ENCODE data around the gene PCNX2.

Gene PCNX2

DNA sequence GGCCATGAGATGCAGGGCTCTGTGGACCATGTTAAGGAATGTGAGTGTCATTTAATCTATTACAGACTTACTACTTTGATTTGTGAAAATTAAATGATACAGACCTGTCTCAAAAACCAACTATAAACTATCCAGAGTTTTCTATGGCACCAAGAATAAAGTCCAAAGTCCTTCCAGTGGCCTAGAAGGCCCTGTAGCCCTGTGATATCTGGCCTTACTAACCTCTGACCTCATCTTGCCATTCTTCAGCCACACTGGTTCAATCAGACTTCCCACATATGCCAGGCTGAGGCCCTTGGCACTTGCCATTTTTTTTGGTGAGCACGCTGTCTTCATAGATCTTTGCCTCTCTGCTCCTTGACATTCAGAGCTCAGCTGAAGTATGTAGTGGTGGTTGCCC lies 337.5 kb downstream of the PCNX2 start:
- DNase-seq (ENCODE audit: low read depth), result no peak

DNA sequence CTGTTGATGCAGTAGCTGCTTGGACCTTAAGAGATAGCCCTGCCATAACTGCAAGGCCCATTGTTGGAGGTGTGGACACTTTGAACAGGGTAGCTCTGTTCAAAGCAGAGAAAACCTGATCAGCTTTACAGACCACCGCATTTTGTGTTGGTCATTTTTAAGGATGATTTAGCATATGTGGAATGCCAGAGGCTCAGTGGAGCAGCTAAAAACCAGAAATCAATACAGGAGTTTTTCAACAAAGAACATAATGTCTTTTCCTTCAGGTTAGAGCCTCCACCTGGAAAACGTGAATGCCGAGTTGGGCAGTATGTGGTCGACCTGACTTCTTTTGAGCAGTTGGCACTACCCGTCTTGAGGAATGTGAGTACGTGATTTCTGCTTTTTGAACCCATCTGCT lies 339.4 kb downstream of the PCNX2 start:
- no peak for DNase-seq (ENCODE audit: low read depth)

DNA sequence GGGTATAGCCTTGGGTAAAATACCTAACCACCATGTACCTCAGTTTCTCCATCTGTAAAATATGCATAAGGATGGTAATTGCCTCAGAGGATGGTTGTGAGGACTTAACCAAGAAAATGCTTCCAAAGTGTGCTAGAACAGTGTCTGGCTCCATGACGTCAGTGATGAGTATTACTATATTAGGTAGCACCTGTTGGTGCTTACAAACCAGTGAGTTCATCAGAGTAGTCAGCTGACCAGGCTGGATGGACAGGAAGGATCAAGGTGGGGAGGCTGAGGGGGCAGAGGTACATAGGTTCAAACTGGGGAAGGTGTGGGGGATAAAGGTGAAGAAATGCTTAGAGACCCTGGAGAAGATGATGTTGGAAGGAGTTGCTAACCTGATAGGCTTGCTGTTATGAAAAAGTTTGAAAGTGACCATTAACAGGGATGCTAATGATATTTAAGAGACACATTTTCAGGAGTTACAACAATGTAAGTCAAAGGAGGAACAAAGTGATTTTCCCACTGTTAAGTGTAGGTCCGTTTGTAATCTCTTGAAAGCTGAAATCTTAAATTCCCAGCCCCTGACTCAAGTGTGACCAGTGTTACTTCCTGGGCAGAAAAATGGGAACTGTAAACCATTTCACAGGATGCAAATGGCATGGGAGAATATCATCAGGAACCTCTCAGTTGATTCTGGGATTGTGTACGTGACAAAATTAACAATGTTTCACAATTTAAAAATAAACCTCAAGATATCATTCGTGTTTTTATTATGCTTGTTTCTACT lies 340.7 kb downstream of the PCNX2 start:
- no peak for DNase-seq (ENCODE audit: low read depth)

DNA sequence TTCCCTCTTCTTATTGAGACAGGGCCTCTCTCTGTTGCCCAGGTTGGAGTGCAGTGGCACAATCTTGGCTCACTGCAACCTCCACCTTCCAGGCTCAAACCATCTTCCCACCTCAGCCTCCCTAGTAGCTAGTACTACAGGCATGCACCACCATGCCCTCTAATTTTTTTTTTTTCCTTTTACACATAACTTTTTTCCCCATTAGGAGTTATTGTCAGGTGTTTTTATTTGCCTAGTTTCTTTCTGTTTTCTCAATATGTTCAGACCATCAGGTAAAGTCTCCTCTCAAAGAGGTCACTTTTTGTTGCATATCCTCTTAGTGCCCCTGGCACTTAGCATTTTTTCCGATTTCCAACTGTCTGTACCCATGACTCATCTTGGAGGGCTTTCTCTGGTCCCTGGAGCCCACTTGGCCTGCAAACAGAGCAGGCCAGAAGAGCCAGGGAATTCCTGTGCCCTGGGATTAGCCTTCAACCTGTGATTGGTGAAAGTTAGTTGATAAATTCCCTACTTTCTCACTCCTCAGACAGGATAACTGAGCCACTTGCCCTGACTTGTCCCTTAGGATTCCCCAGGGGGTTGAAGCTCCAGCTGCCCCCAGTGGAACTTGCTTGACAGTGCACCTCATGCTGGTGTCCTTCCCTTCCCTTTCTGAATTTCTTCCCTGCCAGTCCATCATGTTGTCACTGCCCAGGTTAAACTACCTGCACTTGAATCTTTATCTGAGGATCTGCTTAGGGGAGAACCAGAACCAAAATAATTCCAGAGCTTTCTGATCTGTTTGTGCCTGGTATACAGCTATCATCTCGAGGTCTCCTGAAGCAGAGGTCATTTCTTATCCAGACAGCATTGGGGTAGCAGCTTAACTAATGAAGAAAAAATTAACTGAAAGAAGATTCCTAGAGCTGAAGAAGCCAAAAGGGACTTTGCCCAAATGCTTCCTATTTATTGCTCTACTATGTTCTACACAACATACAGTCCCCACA lies 342.7 kb downstream of the PCNX2 start:
- no peak for DNase-seq (ENCODE audit: low read depth)

DNA sequence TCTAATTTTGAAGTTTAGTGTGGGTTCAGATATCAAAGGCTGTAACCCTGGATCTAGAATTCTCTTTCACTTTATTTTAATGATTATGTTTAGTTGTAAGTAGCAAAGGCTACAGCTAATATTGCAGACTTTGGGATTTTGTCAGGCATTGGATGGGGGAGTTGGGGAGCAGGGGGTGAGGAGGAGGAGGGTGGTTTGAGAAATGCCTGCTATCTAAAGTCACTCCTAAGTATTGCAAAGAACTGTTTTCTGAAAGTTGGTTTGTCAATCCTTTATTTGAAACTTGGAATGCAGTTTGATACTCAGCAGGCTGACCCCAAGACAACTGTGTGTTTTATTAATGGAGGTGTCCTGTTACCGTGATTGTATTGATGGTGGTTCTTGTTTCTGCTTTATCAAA lies 343.9 kb downstream of the PCNX2 start:
- DNase-seq (ENCODE audit: low read depth), result no peak

DNA sequence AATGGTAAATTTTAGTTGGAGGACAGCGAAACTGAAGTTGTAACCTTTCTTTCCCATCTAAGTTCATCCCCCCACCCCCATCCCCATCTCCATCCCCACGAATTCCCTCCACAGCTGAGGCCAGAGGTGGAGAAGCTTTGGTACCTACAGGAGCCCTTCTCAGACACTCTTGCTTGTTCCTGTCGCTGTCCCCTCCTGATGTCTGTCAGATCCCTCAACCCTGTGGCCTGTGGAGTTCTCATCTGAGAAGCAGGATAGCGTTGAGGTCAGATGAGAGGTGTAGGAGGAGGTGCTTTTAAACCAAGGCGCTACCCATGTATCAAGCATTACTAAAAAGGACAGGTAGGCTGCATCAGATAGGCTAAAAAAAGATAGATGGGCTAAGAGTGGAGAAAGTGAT lies 344.3 kb downstream of the PCNX2 start:
- DNase-seq (ENCODE audit: low read depth), result no peak

DNA sequence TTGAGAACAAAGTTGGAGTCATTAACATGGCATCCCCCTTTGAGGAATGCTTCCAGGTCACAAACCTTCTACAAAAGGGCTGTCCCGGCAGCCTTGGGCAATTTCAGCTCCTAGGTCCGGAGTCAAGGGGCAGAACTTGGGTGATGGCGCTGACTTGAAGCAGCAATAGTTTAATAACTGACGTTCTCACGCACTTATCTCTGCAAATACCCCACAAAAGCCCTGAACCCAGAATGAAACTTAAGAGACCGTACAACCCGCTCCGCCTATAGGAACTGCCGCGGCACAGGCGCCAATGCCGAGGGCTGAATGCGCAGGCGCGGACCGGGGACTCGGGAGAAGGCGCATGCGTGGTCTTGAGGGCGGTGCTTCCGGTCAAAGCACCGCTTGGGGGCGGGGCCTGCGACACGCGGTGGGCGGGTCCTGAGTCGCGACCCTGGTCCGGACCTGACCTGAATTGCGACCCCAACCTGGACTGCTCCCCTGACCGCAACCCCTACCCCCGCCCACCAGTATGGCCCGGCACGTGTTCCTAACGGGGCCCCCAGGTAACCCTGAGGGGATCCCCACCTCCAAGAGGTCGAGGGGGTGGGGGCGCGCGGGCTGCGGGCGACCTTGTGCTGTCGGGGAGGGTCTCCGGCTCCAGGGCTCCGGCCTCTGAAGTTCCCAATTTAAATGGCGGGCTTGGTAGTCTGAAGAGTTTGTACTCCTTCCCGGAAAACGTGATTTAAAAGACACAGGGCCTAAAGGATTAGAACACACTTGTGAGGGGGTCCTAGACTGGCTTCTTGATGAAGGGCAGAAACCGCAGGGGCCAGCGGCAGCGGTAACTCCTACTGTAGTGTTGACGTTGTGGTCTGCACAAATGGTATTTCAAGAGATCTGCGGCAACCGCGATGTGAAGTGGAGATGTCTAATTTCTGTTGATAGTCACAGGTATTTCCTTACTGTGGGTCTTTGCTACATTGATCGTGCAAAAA lies 345.0 kb downstream of the PCNX2 start, which contains the start of gene NTPCR:
Gene NTPCR, plus strand, starts transcription at position 415 of the 980 bp plus-strand sequence. Its CDS starts 100 bp downstream, at position 515.
- peak; percentile 94 for DNase-seq (ENCODE audit: low read depth)

DNA sequence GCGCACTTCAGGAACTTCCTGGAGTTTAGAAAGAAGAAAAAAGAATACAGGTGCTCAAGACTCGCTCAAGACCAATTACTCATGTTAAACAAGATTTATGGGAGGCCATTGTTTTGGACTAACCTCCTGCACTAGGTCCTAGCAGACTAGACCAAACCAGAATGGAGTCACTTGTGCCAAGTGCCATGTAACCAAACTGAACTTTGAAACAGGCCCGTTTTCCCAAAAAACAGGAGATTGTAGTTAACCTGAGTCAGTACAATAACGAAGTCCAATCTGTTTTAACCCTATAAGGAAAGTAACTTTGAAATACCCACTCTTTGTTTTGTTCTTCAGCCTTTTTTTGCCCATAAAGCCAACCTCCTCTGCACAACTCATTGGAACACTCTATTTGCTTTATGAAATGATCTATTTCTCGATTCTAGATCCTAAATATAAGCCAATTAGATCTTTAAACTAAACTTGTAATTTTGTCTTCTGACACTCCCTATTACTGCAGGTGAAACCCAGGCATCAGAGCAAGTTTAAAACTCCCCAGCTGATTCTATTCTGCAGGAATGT lies 345.8 kb downstream of the PCNX2 start:
- DNase-seq (ENCODE audit: low read depth), result no peak

DNA sequence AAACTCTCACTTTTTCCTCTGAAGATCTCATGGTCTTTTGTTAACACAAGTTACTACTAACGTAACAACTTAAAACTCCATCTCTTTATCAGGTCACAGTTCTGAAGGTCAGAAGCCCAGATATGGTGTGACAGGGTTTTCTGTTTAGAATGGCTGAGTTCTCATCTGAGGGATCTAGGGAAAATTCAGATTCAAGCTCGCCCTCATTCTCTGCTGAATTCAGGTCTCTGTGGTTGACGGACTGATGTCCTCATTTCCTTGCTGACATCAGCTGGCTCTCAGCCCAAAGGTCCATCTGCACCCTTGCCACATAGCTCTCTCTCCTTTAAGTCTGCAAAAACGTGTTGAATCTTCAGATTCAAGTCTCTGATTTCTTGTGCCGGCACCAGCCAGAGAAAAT lies 351.2 kb downstream of the PCNX2 start:
- DNase-seq (ENCODE audit: low read depth), result no peak

DNA sequence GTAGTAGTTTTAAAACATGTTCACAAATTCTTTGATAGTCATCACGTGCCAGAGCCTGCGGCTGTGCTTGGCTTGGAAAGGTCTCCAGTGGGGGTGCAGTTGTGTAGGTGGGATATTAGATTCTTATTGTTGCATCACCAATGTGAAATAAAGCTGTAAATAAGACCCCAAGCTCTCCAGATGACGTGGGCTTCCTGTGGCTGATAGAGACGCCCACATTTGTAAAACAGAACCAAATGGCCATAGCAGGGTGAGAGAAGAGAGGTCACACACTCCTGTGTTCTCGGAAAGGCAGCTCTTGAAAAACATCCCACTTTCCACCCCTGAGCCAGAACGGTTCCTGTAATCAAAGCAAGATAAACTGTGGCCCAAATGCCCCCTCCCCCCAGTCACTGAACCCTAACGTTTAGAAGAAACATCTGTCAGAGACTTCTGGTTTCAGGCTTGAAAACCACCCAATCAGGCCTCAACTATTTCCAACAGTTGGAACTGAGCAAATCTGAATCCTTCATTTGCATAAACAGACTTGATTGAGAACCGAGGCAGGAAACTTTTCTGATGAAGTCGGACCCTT lies 351.8 kb downstream of the PCNX2 start:
- DNase-seq (ENCODE audit: low read depth), result no peak

DNA sequence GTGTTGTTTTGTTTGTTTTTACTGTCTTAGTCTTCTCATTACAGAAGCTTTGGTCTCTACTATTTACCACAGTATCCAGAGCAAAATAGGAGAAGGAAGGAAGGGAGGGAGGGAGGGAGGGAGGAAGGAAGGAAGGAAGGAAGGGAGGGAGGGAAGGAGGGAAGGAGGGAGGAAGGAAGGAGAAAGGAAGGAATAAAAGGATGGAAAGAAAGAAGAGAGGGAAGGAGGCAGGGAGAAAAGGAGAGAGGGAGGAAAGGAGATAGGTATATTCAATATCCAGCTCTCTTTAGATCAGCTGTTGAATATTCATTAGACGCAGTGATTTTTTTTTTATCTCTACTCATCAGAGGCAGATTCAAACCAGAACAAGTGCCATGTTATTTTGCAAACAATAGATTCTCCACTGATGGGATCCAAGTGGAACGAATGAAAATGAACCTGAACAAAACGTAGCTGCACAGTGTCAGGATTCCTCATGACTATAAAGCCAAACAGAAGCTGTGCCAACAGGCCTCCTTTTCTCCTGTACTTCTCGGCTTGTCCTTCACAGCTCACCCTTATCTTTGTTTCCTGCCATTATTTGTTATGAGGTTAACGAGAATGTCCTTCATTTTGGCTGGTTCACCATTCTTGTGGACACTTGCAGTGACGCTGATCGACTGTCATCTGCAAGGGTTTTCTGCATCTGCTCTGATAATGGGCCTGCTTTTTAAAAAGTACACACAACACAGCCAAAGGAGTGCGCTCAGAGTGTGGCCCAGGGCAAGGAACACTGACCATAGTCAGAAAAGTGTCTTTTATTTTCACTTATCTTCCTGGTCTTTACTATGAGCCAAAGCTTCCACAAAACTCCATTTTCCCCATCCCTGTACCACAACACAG lies 352.9 kb downstream of the PCNX2 start:
- DNase-seq (ENCODE audit: low read depth), result no peak

DNA sequence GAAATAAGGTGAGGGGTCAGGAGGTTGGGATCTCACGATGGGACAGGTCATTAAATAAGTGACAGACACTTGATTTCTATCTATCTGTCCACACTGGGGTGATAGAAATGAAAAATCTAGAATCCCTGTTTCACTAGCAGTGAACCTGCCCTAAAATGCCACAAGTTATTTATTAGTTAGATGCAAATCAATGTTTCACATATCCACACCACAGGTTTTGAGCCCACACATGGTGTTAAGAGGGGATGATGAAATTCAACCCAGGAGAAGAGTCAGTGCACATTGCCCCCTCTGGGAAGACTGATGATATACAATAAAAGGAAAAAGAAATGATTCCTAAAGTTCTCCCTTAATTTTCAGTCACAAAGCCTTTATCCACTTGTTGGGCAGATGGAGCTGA lies 355.3 kb downstream of the PCNX2 start:
- no peak for DNase-seq (ENCODE audit: low read depth)

DNA sequence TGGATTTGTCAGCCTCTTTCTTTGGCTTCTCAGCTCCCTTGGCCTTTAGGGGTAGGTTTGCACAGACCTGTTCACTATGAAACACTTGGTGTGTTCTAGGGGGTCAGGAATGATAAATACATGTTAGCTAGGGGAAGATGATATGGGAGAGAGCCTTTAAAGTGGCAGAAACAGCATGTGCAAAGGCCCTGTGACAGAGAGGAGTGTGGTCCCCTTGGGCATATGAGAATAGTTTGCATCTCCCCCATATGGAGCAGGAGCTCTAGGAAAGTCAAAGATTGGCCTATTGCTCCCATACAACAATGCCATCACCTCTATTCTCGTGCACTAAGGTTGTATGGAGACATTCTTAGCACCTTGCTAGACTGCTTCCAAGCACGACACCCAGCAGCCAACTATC lies 355.8 kb downstream of the PCNX2 start:
- no peak for DNase-seq (ENCODE audit: low read depth)

DNA sequence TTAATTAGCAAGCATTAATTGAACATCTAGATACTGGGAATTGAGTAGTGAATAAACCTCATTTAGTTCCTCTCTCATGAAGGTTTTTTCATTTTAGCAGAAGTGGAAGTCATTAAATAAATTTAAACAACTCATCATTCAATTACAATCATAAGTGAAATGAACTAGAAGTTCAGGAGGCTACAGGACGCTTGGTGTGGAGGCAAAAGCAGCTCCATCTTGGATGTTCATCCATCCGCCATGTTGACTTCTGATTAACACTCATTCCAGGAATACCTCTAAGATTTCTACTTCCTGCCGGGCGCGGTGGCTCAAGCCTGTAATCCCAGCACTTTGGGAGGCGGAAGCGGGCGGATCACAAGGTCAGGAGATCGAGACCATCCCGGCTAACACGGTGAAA lies 356.6 kb downstream of the PCNX2 start:
- no peak for DNase-seq (ENCODE audit: low read depth)

DNA sequence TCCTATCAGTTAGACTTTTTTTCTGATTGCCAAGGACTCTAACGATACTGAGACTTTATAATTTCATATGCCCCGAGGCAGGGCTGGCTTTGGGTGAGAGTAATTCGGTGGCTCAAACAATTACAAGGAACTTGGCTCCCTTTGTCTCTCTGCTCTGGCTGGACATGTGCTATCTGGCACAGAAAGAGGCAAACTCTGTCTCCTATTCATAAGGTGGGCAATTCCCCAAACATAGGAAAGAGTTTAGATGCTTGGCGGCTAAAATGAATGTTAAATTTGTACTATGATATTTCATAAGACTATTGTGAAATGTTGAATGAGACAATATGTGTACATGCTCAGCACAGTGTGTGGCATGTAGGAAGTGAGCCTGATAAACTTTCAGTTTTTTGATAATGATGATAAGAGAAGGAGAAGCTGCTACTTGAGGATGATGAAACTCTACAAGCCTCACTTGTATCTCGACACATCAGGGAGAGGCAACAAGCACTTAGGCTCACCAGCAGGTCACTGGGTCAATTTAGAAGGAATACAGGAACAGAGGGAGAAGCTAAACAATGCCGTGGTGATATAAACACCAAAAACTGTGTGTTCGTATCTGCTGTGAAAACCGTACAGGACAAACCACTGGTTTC lies 357.7 kb downstream of the PCNX2 start:
- DNase-seq (ENCODE audit: low read depth), result no peak

DNA sequence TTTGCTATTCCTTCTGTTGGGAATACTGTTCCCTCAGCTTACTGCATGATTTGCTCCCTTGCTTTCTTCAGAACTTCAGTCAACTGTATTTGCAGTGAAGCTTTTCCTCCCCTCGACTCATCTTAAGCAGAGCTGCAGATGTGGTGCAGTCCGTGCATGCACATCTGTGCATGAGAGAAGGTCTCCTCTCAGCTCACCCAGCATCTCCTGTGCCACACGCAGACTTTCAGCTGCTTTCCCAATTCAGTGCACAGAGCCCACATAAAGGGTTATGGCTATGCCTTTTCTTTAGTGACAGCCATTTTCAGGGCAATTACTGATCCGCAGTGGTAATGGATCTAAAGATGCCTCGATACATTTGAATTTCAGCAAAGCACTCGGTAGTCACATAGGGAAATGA lies 358.6 kb downstream of the PCNX2 start:
- DNase-seq (ENCODE audit: low read depth), result no peak

Measured in stimulated activated CD8-positive, alpha-beta memory T cell treated with anti-CD3 and anti-CD28 coated beads, Interleukin-4, amount 100 ng/mL, for 24 hours (primary cell).